ENCODE results near the gene LRRFIP1. TPM values are rescaled to one million over a fixed set of nuclear protein-coding genes. Genes with fewer than 3 reads are reported as not detected.
A peak's percentile ranks its signal among the peaks of the same experiment; 100 is the strongest.

The LRRFIP1 gene
- total and polyA plus RNA-seq, 12 donors: 91.5 to 132 (median 110) TPM

DNA sequence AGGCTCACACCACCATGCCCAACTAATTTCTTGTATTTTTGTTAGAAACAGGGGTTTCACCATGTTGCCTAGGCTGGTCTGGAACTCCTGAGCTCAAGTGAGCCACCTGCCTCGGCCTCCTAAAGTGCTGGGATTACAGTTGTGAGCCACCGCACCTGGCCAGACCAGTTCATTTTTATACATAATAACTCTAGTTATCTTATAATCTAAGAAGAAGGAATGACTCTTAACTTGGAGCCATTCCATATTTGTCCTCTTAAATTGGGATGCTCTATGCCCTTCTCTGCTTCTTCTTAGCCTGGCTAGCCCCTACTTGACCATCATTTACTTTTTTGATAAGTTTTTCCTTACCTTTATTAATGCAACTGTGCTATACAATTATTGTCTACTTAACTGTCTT lies 174.1 kb downstream of the LRRFIP1 start:
- Histone ChIP-seq H3K36me3 (no peaks in the 10 kb centered on the region), H3K4me3 (no peak overlapping the region), H3K27ac (no peak overlapping the region), H3K27me3 (no peaks in the 10 kb centered on the region), H3K4me1 (peaks cover 0 to 3% (median 0%) of the 10 kb centered on the region in 9 donors), H3K9me3 (peaks cover 0 to 19% (median 0%) of the 10 kb centered on the region in 11 donors)
- ATAC-seq: no peak
- TF ChIP-seq, protein P1, sequence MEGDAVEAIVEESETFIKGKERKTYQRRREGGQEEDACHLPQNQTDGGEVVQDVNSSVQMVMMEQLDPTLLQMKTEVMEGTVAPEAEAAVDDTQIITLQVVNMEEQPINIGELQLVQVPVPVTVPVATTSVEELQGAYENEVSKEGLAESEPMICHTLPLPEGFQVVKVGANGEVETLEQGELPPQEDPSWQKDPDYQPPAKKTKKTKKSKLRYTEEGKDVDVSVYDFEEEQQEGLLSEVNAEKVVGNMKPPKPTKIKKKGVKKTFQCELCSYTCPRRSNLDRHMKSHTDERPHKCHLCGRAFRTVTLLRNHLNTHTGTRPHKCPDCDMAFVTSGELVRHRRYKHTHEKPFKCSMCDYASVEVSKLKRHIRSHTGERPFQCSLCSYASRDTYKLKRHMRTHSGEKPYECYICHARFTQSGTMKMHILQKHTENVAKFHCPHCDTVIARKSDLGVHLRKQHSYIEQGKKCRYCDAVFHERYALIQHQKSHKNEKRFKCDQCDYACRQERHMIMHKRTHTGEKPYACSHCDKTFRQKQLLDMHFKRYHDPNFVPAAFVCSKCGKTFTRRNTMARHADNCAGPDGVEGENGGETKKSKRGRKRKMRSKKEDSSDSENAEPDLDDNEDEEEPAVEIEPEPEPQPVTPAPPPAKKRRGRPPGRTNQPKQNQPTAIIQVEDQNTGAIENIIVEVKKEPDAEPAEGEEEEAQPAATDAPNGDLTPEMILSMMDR (IDR thresholded peaks at IDR 0.05): no peak
- intact Hi-C loops (cut with DNase I): no loop called here
- no peak for DNase-seq
- 98 to 100% methylated on average over 2 of the region's 2 CpGs for WGBS, 2 donors

DNA sequence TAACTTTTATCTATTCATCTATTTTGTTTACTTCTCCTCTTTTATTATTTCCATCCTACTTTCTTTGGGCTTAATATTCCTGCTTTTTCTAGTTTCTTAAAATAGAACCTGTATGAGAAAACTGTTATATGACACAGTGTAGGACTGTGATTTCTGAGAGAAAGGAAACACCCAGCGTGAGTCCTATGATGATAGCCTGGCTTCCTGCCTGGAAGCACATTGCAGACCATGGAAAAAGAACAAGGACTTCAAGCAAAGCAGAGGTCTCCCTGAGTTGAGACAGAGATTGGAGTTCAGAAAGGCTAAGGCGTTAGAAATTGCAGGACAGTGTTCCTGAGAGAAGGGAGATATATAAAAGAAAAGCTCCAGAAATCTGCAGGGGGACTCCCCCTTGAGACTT lies 178.9 kb downstream of the LRRFIP1 start:
- TF ChIP-seq, protein P1 (IDR thresholded peaks at IDR 0.05): no peak
- 35 to 37% methylated on average over 2 of the region's 2 CpGs for WGBS, 2 donors
- Histone ChIP-seq H3K4me1 (peaks cover 0 to 5% (median 0%) of the 10 kb centered on the region in 9 donors), H3K27me3 (no peaks in the 10 kb centered on the region), H3K4me3 (no peak overlapping the region), H3K27ac (no peak overlapping the region), H3K36me3 (no peaks in the 10 kb centered on the region), H3K9me3 (no peaks in the 10 kb centered on the region)
- intact Hi-C loops (cut with DNase I): no loop called here
- DNase-seq (peak in 1 of 2 donors; percentile 20), ATAC-seq (peak in 4 of 8 donors; percentile 66 to 86 (median 77))

DNA sequence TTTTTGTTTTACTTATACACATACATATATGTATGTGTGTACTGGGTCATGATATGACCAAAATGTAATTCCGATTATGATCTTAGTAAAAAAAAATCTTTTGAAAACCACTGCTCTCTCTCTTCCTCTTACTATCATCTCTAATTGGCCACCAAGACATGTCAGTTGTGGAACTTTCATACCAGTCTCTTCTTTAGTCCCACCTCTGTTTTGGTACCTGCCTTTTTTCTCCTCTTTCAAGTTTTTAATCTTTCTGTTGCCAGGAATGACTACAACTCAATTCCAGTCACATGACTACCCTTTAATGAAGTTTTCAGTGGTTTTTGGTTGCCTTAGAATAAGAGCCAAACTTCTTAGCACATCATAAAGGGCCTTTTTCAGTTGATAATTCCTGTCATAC lies 188.2 kb downstream of the LRRFIP1 start:
- DNase-seq: no peak
- H3K36me3 ChIP-seq: no peaks in the 10 kb centered on the region
- no peak overlapping the region for H3K27ac ChIP-seq
- no peaks in the 10 kb centered on the region for H3K9me3 ChIP-seq
- H3K27me3 ChIP-seq: no peaks in the 10 kb centered on the region
- TF ChIP-seq, protein P1 (IDR thresholded peaks at IDR 0.05): no peak
- H3K4me3 ChIP-seq: no peak overlapping the region
- H3K4me1 ChIP-seq: peaks cover 0 to 18% (median 0%) of the 10 kb centered on the region in 9 donors
- 89 to 97% methylated on average over 1 of the region's 1 CpG for WGBS, 2 donors
- intact Hi-C loops (cut with DNase I): no loop called here
- ATAC-seq: no peak

DNA sequence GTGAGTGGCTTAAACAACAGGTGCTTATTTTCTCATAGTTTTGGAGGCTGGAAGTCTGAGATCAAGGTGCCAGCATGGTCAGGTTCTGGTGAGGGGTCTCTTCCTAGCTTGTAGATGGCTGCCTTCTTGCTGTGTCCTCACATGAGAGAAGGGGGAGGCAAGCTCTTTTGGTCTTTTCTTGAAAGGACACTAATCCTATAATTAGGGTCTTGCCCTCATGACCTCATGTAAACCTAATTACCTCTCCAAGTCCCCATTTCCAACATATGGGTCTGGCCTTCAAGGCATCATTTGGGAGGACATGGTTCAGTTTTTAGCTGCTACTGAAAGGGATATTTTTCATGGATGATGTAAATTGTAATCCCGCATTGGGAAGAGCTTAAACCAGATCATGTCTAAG lies 189.1 kb downstream of the LRRFIP1 start:
- ATAC-seq: no peak

More for the DNA sequence above, 189.1 kb downstream of the LRRFIP1 start:
- Histone ChIP-seq H3K9me3 (no peaks in the 10 kb centered on the region), H3K4me3 (no peak overlapping the region), H3K4me1 (peaks cover 0 to 18% (median 0%) of the 10 kb centered on the region in 9 donors), H3K27me3 (no peaks in the 10 kb centered on the region), H3K27ac (no peak overlapping the region), H3K36me3 (no peaks in the 10 kb centered on the region)
- TF ChIP-seq, protein P1 (IDR thresholded peaks at IDR 0.05): no peak
- intact Hi-C loops (cut with DNase I): no loop called here
- no peak for DNase-seq
- WGBS, 2 donors: 95 to 98% methylated on average over 1 of the region's 1 CpG
